ENCODE results near the gene ABI3BP. TPM values are rescaled to one million over a fixed set of nuclear protein-coding genes. Genes with fewer than 3 reads are reported as not detected.

ABI3BP gene
- total and polyA plus RNA-seq, 7 donors: 1.6 to 23.9 (median 6.9) TPM

GRCh38 chr3:100779480-100779879 is 213.7 kb downstream of the ABI3BP start:
- Histone ChIP-seq H3K9me3 (no peaks in the 10 kb centered on the region), H3K4me1 (no peaks in the 10 kb centered on the region), H3K4me3 (no peak overlapping the region), H3K36me3 (ENCODE audit: insufficient read depth in 1 of 2, low read depth in 1 of 2) (peaks cover 0 to 4% of the 10 kb centered on the region in 2 donors), H3K27me3 (ENCODE audit: insufficient read depth in 3 of 3, low read length in 2 of 3) (no peaks in the 10 kb centered on the region), H3K27ac (no peak overlapping the region)
- DNase-seq (no peak), ATAC-seq (no peak)
- intact Hi-C loops (cut with DNase I): no loop called here
- no peak for TF ChIP-seq CTCF (IDR thresholded peaks at IDR 0.05)

- intact Hi-C loops (cut with DNase I): no loop called here
- H3K27ac ChIP-seq: no peak overlapping the region
- H3K9me3 ChIP-seq: no peaks in the 10 kb centered on the region
- ATAC-seq (no peak), DNase-seq (no peak)
- no peak overlapping the region for H3K4me3 ChIP-seq
- no peaks in the 10 kb centered on the region for H3K27me3 ChIP-seq (ENCODE audit: insufficient read depth in 3 of 3, low read length in 2 of 3)
- H3K36me3 ChIP-seq (ENCODE audit: insufficient read depth in 1 of 2, low read depth in 1 of 2): peaks cover 0 to 4% of the 10 kb centered on the region in 2 donors
- no peak for TF ChIP-seq CTCF (IDR thresholded peaks at IDR 0.05)
- H3K4me1 ChIP-seq: no peaks in the 10 kb centered on the region
Measured at GRCh38 chr3:100777271-100777670, 215.9 kb downstream of the ABI3BP start.

GRCh38 chr3:100776746-100777145 is 216.5 kb downstream of the ABI3BP start:
- ATAC-seq (no peak), DNase-seq (no peak)
- intact Hi-C loops (cut with DNase I): no loop called here
- no peak overlapping the region for H3K4me3 ChIP-seq
- H3K27ac ChIP-seq: no peak overlapping the region
- 73 to 86% (median 86%) methylated on average over 2 of the region's 2 CpGs for WGBS, 3 donors
- H3K4me1 ChIP-seq: no peaks in the 10 kb centered on the region
- H3K9me3 ChIP-seq: no peaks in the 10 kb centered on the region
- no peaks in the 10 kb centered on the region for H3K27me3 ChIP-seq (ENCODE audit: insufficient read depth in 3 of 3, low read length in 2 of 3)
- peaks cover 0 to 4% of the 10 kb centered on the region in 2 donors for H3K36me3 ChIP-seq (ENCODE audit: insufficient read depth in 1 of 2, low read depth in 1 of 2)
- TF ChIP-seq CTCF (IDR thresholded peaks at IDR 0.05): no peak

GRCh38 chr3:100776097-100776729 is 217.0 kb downstream of the ABI3BP start:
- intact Hi-C loops (cut with DNase I): no loop called here
- 95 to 98% (median 95%) methylated on average over 2 of the region's 2 CpGs for WGBS, 3 donors
- ATAC-seq: no peak

More at GRCh38 chr3:100776097-100776729, 217.0 kb downstream of the ABI3BP start:
- DNase-seq: no peak
- TF ChIP-seq CTCF (IDR thresholded peaks at IDR 0.05): no peak
- Histone ChIP-seq H3K9me3 (no peaks in the 10 kb centered on the region), H3K4me1 (no peaks in the 10 kb centered on the region), H3K27me3 (ENCODE audit: insufficient read depth in 3 of 3, low read length in 2 of 3) (no peaks in the 10 kb centered on the region), H3K4me3 (no peak overlapping the region), H3K36me3 (ENCODE audit: insufficient read depth in 1 of 2, low read depth in 1 of 2) (peaks cover 0 to 4% of the 10 kb centered on the region in 2 donors), H3K27ac (no peak overlapping the region)

All from psoas muscle (tissue), 8 donors.